HL-60/S4 treated with retinoic acid at 250 ng/mL for 4 days and 3 days (cell line): ENCODE data around the gene CACNA2D2.
"Not testable (repeated sequence)": the region's sequence is repeated elsewhere in the genome, so short reads cannot be mapped to it uniquely, and the experiment has no call there.

Experiments
- in situ Hi-C: fragments of 300-500 bp; cut with MboI; formaldehyde crosslinking; loops from 2 replicates; pipeline ENCODE4 v1.7.0; 2022; ENCODE audit warnings: low sequenced_read_pairs

The CACNA2D2 gene

DNA sequence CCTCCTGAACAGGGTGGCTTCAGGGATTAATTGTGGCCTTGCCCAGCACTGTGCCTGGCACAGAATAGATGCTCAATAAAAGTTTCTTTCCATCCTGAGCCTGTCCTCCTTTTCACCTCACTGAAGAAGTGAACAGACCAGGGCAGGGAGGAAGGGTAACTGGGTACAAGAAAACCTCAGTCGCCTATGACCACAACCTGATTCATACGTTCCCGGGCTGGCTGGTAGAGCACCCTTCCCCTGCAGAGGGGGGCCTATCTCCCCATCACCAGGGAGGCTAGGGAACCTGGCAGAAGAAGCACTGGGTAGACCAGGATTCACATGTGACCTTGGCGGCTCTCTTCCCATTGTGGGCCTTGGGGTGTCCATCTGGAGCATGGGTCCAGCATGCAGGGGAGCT, 27.8 kb upstream of the CACNA2D2 start:
- in situ Hi-C loops: loop anchor here (25.0 kb wide), 1 partner anchor 169 kb away; the partner anchor contains the start of genes CYB561D2, NPRL2 and TMEM115

DNA sequence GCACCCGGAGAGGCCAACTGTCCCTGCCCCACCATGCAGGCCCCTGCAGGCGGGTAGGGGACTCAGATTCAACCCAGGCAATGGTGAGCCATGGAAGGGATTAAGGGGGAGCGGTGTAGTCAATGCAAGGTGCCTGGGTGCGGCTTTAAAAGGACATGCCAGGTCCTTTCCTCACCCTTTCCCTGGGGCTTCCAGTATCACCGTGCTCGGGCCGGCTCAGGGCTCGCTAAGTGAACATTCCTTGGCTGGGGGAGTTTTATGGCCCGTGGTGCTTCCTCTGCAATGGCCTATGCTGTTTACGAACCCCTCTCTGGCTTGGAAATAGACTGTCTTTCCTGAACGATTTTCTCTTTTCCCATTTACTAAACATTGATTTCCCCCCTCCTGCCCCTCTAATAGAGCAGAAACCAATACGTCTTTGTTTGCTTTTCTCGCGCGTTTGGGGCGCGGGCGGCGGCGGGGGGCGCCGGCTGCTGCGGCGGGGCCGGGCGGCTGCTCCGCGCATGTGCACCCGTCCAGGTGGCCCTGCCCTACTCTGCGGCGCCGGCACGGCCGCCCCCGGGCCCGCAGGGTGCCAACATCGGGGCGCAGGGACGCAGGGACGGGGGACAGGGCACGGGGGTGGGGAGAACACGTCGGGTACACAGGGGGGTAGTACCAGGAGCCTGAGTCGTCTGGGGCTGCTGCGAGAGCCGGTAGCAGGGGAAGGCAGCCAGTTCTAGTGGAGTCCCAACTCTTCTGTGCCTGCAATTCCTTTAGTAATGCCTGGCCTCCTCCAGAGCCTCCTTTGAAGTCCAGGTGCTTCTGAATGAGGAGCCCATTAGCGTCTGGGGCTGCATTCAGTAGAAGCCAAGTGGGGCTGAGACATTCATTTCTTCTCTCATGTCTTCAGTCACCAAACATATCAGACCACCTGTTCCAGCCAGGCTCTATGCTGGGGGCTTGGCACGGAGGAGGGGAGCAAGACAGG, 26.9 kb upstream of the CACNA2D2 start:
- in situ Hi-C loops: loop anchor here (25.0 kb wide), 1 partner anchor 168 kb away; the partner anchor contains the start of genes CYB561D2, NPRL2 and TMEM115

DNA sequence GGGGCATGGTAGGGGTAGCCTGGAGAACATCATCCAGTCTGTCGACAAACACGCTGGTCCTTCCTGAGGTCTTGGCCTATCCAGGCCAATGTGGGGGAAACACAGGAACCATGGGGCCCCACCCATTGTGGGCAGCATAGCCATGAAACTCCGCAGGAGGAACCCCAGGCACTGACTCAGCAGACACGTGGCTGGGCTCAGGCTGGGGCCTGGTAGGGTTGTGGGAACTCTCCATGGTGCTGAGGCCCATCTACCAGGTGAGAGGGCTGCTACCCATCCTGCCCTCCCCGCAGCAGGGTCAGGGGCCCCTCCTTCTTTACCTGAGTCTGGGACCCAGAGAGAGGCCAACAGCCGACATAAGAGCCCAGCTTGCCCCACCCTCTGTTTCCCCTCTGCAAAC, 22.6 kb upstream of the CACNA2D2 start:
- in situ Hi-C loops: loop anchor here (25.0 kb wide), 1 partner anchor 164 kb away; the partner anchor contains the start of genes CYB561D2, NPRL2 and TMEM115

DNA sequence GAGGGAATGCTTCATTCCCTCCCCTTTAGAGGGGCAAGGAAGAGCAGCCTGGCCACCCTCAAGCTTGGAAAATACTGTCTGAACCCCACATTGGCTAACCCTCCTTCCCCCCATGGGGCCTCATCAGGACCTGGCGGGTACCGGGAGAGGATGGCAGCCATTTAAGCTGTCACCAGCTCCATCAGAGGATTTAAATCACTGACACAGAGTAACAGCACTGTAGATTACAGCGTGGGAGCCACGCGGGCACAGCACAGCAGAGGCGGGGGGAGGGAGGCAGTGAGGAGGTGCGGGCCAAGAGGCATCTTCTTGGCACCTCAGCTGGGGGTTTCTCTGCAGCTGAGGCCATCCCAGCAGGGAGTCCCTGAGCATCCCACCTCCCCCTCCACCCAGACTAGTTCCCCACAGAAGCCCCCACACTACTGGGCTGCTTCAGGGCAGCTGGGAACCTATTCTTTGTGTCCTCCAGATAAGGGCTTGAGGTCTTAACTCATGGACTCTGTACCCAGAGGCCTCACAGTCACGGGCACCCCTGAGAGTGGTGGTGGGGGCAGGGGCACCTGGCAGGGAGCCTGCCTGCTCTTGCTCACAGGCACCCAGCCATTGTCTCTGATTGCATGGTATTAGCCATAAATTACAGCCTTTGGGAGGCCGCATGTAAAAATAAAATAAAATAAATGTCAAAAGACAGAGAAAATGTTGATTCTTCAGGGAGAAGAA, 21.9 kb upstream of the CACNA2D2 start:
- in situ Hi-C loops: loop anchor here (25.0 kb wide), 1 partner anchor 163 kb away; the partner anchor contains the start of genes CYB561D2, NPRL2 and TMEM115

DNA sequence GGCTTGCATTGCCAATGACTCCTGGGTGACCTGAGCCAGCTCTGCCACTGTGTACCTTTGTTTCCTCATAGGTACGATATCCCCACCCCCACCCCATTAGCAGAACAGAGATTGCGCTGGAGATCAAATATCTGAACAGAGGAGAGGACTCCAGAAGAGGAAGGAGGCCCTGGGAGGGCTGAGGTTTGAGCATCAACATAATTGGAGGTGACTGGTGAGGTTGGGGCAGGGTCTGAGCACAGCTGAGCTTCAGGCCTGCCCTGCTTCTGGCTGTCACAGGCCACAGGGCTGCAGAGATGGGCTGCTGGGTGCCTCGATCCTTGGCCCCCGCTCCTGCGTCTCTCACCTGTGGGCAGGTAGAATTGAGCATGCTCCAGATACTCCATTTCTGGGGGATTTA, 21.3 kb upstream of the CACNA2D2 start:
- in situ Hi-C loops: loop anchor here (25.0 kb wide), 1 partner anchor 162 kb away; the partner anchor contains the start of genes CYB561D2, NPRL2 and TMEM115

DNA sequence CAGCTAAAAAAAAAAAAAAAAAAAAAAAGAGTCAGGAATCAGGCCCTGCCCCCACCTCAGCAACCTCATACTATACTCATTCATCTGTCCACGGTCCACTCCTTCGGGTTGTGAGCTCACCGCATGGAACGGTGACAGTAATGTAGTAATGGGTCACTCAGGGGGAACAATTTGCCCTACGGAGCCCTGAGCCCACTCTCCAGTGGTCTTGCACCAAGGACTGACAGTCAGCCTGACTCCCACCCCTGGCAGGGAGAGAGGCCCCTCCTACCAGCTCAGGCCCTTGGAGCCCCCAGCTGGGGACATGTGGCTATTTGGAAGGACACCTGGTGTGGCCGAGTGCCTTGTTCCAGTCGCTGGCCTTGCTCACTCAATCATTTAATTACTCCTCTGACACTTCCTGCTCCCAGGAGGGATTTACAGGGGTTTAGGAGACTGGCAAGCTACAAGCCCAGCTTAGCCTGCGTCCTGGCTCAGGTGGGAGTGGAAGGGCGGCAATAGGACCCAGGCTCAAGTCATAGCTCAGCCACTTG, 19.9 kb upstream of the CACNA2D2 start:
- in situ Hi-C loops: no loop called here

DNA sequence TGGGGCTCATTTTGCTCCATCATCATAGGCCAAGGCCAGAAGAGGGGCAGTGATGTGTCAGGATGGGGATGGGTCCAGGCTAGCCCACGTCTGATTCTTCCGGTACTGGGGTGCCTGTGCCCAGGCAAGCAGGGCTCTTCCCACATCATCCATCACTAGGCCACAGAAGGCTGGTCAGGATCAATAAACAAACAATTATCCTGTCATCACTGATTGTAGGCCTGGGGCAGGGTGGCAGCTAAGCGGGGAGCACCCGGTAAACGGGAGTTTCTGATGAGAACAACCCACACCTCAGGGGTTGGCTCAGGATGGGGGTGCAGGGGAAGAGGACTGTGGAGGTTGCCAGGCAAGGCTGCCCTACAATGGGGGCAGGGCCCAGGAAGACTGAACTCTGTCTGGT, 18.1 kb upstream of the CACNA2D2 start:
- in situ Hi-C loops: no loop called here

DNA sequence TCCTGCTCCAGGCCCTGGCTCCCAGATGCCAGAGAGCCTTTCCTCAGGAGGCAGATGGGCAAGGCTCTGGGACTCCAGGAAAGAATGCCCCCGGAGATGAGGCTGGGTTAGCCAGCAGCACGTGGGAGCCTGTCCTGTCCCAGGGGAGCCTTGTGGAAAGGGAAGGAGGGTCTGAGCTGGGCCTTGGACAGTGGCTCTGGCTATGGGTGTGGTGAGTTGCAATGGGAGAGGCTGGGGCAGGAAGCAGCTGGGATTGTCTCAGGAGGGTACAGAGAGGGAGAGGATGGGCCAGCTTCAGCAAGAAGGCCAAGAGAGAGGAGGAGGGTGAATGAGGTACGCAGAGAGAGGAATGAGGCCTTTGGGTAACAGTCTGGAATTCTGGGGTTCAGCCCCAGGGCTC, 17.4 kb upstream of the CACNA2D2 start:
- in situ Hi-C loops: no loop called here

DNA sequence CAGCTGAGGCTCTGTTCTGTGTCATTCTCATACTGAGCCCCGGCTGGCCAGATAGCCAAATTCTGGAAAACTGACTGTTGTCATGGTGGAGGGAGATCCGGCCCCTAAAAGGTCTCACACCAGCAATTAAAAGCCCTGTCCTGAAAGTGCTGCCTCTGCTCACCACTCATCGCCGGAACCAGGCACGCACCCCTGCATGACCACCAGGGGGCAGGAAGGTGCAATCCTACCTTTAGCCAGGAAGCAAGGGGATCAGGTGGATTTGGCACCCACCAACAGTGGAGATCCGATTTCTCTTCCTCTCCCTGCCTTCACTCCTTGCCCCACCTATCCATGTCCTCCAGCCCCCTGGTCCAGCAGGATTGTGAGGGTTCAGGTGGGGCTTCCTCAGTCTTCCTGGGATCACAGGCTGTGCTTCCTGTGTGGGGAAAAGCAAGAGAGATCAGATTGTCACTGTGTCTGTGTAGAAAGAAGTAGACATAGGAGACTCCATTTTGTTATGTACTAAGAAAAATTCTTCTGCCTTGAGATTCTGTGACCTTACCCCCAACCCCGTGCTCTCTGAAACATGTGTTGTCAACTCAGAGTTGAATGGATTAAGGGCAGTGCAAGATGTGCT, 16.1 kb upstream of the CACNA2D2 start:
- in situ Hi-C loops: no loop called here

DNA sequence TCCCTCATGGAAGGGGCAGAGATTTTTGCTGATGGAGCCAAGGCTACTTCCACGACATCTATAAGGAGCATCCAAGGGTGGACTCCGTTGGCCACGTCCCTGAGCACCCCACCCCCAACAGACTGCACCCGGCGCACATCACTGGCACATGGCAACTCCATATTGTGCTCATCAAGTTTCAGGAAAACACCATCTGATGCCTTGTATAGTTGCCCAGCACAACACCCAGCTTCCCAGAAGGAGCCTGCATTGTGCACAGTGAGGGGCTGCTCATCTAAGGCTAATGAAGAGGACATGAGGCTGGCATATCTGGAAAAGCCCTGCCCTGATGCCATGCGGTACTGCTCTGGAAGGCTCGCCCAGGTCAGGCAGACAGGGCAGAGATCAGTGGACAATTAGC, 15.0 kb upstream of the CACNA2D2 start:
- in situ Hi-C loops: no loop called here

DNA sequence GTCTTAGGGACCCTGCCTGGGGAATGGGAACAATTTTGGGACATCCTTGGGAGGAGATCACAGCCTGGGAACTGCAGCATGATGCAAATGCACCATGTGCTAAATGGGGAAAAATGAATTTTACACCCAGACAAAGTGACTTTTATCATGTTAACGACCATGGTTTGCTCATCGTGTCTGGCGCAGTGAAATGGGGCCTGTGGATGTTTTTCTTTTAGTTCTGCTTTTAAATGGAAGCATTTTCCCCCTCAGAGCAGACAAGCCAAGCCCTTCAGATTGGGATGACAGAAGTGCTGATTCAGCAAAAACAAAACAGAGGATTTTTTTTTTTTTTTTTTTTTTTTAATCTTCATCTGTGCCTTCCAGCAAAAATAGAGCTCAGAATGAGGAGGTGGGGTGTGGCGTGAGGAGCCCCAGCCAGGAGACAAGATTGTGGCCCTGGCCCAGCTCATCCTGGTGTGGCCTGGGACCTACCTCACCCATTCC, 14.3 kb upstream of the CACNA2D2 start:
- in situ Hi-C loops: no loop called here

DNA sequence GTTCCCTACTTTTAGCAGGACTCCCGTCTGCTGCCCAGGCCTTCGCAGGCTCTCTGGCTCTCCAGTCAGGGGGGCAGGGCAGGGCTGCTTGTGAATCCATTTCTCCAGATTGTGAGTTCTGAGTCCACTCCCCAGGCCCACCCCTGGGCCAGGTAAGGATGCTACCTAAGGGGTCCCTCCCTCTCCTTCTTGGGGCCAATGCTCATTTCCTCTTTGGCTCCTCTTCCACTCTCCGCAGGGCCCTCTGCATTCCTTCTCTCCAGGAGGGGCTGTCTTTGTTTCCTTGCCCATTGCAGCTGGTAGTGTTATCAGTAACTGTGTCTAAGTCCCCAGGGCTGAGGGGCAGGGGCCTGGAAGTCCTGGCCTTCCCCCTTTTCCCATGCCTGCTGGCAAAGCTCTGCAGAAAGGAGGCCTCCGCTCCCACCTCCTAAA, 13.0 kb upstream of the CACNA2D2 start:
- in situ Hi-C loops: no loop called here

DNA sequence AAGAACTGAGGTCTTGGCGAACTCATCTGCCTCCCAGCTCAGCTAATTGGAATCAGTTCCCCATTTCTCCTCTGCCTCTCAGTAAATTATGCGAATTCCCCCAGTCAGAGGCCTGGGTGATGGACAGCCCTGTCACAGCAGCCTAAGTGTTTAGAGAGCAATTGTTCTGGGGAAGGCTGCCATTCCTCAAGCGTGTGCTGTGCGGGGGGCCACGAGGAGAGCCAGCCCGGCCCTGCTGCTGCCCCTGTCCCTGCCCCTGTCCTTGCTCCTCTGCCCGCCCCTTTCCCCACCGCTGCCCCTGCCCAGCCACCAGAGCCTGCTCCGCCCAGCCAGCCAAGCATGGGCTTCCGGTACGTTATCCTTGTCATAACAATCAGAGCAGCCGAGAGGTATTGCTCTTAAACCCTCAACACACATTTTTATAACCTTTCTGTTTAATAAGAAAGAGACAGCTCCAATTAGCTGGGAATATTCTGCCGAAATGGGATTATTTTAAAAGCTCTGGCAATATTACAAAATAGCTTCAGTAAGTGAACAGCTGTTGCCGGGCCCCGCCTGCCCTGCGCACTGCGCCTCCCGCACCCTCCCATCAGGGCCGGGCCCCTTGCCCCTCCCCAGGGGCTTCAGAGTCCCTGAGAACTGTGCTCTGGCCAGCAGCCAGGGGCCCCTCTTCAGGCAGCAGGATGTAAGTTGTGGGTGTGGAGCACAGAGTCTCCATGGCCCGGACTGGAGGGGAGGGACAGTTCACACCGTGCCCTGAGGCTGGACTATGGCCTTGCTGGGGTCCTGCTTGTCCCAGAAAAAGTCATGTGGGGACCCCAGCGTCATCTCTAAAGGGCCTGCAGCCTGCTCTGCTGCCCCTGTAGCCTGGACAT, 12.4 kb upstream of the CACNA2D2 start:
- in situ Hi-C loops: no loop called here

DNA sequence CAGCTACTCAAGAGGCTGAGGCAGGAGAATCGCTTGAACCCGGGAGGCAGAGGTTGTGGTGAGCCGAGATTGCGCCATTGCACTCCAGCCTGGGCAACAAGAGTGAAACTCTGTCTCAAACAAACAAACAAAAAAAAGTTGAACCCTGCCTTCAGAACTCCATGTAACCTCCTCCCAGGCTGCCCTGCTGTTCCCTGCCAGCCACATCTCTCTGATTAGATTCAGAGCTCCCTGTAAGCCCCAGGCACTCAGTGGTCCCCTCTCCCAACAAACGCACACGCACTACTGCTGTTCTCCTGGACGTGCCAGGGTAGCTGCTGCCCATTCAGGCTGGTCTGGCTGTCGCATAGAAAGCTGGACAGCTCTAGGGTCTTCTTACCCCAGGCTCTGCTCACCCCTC, 9.5 kb upstream of the CACNA2D2 start:
- in situ Hi-C loops: not testable (repeated sequence)

DNA sequence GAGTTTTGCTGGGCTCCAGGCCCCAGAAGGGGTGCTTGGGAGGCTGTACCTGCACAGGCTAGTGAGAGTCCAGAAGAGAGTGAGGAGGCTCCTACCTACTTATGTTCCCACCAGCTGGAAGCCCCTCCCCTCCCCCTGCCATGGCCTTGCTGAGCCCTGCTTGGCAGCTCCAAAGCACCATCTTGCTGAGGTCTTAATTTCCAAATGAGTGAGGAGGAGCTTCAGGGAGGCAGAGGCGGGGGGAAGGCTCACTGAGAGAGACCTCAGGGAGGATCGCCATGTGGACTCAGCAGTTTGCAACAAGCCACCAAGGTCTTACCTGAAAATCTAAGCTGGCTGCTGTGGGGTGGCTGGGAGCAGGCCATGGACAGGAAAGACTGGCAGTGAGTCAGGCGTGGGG, 8.7 kb upstream of the CACNA2D2 start:
- in situ Hi-C loops: no loop called here

DNA sequence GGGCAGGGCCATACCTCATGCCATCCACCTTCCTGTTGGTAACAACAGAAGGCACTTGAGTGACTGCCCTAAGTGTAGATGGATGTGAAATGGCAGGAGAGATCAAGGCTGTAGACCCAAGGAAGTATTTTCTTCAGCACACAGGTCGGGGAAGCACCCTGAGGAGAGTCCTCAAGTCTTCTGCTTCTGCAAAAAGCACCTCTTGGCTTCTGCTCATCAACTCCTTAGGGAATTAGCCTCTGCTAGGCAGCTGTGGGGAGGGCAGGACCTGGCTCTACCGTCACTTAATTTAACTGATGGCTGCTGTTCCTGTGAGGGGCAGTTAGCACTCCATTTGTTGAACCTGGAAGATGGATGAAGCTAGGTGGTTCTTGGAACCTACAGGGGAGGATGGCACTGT, 6.9 kb upstream of the CACNA2D2 start:
- in situ Hi-C loops: no loop called here

DNA sequence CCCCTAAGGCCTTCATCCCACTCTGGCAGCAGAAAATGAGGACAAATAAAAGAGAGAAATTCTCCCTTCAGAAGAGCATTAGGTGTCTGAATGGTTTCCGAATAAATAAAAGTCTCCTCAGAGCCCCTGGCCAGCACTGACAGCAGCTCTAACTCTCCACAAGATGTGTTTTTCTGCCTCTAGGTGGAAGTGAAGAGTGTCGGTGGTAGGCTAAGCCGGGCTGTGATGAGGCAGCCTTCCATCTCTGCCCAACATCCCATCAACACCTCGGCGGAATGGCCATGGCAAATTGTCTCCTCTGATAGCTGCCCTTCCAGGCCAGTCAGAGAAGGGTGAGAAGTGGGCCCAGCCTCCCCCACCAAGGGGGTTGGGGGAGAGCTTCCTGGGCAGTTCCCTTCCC, 6.3 kb upstream of the CACNA2D2 start:
- in situ Hi-C loops: no loop called here

DNA sequence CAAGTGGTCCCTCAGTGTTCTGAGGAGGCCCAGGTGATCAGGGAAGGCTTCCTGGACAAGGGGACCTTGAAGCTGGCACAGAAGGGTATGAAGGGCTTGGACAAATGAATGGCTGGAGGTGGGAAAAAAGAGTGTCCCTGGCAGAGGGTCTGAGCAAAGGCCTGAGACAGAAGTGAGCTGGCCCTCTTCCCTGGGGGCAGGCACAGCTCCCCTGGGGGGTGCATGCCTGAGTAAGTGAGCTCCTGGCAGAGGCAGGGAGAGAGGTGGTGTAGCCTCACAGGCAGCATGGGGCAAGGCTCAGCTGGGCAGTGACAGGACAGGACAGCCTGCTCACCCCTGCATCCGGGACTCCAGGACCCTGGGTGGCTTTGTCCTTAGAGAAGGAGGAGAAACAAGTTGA, 5.4 kb upstream of the CACNA2D2 start:
- in situ Hi-C loops: no loop called here

DNA sequence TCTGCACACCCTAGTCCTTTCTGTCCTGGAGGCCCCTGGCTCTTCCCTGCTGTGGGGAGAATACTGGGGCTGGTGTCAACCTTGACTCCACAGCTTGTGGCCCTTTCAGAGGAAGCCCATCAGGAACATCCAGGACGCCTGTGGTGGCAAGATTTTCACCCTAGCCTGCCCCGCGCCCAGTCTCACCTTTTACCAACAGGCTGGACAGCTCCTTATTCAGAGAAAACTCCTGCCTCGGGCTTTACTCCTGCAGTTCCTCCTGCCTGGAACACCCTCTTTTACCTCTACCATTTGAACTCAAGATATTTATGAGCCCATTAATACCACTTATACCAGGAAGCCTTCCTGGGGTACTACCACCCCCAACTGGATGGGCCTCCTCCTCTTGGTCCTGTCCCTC, 2.7 kb upstream of the CACNA2D2 start:
- in situ Hi-C loops: no loop called here

DNA sequence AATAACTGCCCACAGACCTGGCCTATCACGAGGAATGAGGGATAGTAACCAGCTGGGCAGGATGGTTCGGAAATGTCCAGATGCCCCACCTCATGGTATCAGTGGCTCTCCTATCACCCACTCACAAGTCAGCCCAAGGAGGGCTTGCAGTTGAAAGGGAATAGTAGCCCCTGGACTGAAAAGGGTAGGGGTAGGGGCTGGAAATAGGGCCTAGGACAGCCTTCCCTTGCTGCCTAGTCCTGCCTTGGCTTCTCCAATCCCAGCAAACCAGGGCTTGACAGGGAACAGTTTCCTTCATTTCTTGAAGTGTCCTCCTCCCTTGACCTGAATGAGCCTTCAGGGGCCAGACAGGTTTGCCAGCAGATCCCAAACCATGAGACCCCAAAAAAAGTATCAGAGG, 1.2 kb upstream of the CACNA2D2 start:
- in situ Hi-C loops: no loop called here
